ENCODE measurements around the gene SREK1IP1. TPM values are rescaled to one million over a fixed set of nuclear protein-coding genes. Genes with fewer than 3 reads are reported as not detected.

Gene SREK1IP1
- total and polyA plus RNA-seq, 9 of the 15 experiments (the other 6 are each of a cell fraction or from before 2014, with no cell fraction given) = 6.9 to 45.2 (median 21.7) TPM

- no peak for TF ChIP-seq MYNN (IDR thresholded peaks at IDR 0.05)
- no peak for TF ChIP-seq MYNN (CRISPR knock-in tag; IDR thresholded peaks at IDR 0.05)
- peak; percentile 99 for TF ChIP-seq ZFX (CRISPR knock-in tag; IDR thresholded peaks at IDR 0.05)
- no peak for TF ChIP-seq PPARD (CRISPR knock-in tag; IDR thresholded peaks at IDR 0.05)
- no peak for TF ChIP-seq PBX2 (CRISPR knock-in tag; IDR thresholded peaks at IDR 0.05; ENCODE audit: low read depth)
- no peak for TF ChIP-seq PBX2 (tag; conservative IDR thresholded peaks at IDR 0.05; ENCODE audit: low read depth)
- TF ChIP-seq, protein P1, sequence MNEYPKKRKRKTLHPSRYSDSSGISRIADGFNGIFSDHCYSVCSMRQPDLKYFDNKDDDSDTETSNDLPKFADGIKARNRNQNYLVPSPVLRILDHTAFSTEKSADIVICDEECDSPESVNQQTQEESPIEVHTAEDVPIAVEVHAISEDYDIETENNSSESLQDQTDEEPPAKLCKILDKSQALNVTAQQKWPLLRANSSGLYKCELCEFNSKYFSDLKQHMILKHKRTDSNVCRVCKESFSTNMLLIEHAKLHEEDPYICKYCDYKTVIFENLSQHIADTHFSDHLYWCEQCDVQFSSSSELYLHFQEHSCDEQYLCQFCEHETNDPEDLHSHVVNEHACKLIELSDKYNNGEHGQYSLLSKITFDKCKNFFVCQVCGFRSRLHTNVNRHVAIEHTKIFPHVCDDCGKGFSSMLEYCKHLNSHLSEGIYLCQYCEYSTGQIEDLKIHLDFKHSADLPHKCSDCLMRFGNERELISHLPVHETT (CRISPR knock-in tag; conservative IDR thresholded peaks at IDR 0.05 in 1 of 2, IDR thresholded peaks at IDR 0.05 in 1 of 2) = no peak
- TF ChIP-seq MBD2 (IDR thresholded peaks at IDR 0.05; ENCODE audit: borderline replicate concordance, low read depth) = peak; percentile 93
- 0 out of 2 replicates have a peak, but pooled peaks have one; percentile 6 for TF ChIP-seq ZNF830 (CRISPR knock-in tag; IDR thresholded peaks at IDR 0.05)
- peak; percentile 99 for TF ChIP-seq ATF7 (IDR thresholded peaks at IDR 0.05)
- TF ChIP-seq E2F3 (CRISPR knock-in tag; IDR thresholded peaks at IDR 0.05) = no peak
- no peak; a peak in 2 of 4 replicates for TF ChIP-seq HDAC1 (IDR thresholded peaks at IDR 0.05)
- TF ChIP-seq NFIX (CRISPR knock-in tag; IDR thresholded peaks at IDR 0.05; ENCODE audit: low read depth) = no peak
- TF ChIP-seq ZNF511 (CRISPR knock-in tag; IDR thresholded peaks at IDR 0.05) = peak; percentile 23; the same call in 1 of the 2 replicates
- TF ChIP-seq ZBTB2 (IDR thresholded peaks at IDR 0.05) = no peak
- TF ChIP-seq, protein P2, sequence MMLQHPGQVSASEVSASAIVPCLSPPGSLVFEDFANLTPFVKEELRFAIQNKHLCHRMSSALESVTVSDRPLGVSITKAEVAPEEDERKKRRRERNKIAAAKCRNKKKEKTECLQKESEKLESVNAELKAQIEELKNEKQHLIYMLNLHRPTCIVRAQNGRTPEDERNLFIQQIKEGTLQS (IDR thresholded peaks at IDR 0.05) = no peak; the same call in 1 of the 2 replicates
- TF ChIP-seq, protein P2 (CRISPR knock-in tag; conservative IDR thresholded peaks at IDR 0.05) = peak; percentile 72; the same call in 1 of the 2 replicates
- peak; percentile 41; the same call in 1 of the 2 replicates for TF ChIP-seq ZSCAN29 (IDR thresholded peaks at IDR 0.05)
- peak; percentile 86 for TF ChIP-seq TAF7 (tag; IDR thresholded peaks at IDR 0.05)
Observed at GRCh38 chr5:64768358-64769312, at the start of gene SREK1IP1, which contains the start of gene CWC27 (continued).
